22Rv1 (cell line): Measurements from ENCODE around the gene KCNV2.

ENCODE experiments used
- H3K27ac ChIP-seq: fragments of 450-650 bp; 2 replicates; pipeline ENCODE4 v1.5.1; 2017
- CTCF ChIP-seq: fragments of 450-650 bp; IDR thresholded peaks from 2 replicates; pipeline ENCODE4 v1.5.1; 2017; ENCODE audit warnings: mild to moderate bottlenecking
- ZFX ChIP-seq: fragments of 450-650 bp; IDR thresholded peaks from 2 replicates; pipeline ENCODE4 v1.6.1; 2017; ENCODE audit warnings: antibody characterized with exemption, borderline replicate concordance

KCNV2 gene

DNA sequence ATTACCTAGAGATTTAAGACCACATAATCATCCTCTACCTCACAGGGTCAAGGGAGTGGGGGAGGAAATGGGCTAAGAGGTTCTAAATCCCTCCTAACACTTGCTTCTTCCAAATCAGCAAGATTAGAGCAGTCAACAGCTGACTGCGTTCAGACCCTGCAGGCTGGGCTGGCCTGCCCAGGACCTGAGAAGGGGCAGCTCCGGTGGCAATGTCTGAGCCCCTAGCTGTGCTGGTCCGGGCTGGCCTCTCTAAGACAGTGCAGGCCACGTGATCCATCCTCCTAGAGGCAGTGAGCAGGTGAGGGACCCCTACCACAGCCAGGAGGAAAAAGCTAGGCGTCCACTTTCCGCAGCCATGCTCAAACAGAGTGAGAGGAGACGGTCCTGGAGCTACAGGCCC lies at the start of gene KCNV2:
Gene KCNV2, plus strand, starts transcription at position 126 of the 400 bp plus-strand sequence. Its CDS starts 230 bp downstream, at position 356.
- no peak for TF ChIP-seq ZFX
- TF ChIP-seq CTCF: no peak
- H3K27ac ChIP-seq: no peak within 1 kb of the TSS

- no peak overlapping the region for H3K27ac ChIP-seq
Measured at GRCh38 chr9:2673161-2673560, 44.1 kb upstream of the KCNV2 start.

GRCh38 chr9:2674141-2674824 lies 43.0 kb upstream of the KCNV2 start:
- TF ChIP-seq CTCF (no peak), ZFX (no peak)
- H3K27ac ChIP-seq: no peak overlapping the region

More at GRCh38 chr9:2673161-2673560, 44.1 kb upstream of the KCNV2 start:
- TF ChIP-seq ZFX (no peak), CTCF (no peak)

GRCh38 chr9:2675834-2676233 lies 41.5 kb upstream of the KCNV2 start:
- no peak overlapping the region for H3K27ac ChIP-seq
- TF ChIP-seq CTCF (no peak), ZFX (no peak)

- TF ChIP-seq CTCF: no peak
- TF ChIP-seq ZFX: no peak
- no peak overlapping the region for H3K27ac ChIP-seq
Measured at GRCh38 chr9:2676466-2676865, 40.8 kb upstream of the KCNV2 start.

DNA sequence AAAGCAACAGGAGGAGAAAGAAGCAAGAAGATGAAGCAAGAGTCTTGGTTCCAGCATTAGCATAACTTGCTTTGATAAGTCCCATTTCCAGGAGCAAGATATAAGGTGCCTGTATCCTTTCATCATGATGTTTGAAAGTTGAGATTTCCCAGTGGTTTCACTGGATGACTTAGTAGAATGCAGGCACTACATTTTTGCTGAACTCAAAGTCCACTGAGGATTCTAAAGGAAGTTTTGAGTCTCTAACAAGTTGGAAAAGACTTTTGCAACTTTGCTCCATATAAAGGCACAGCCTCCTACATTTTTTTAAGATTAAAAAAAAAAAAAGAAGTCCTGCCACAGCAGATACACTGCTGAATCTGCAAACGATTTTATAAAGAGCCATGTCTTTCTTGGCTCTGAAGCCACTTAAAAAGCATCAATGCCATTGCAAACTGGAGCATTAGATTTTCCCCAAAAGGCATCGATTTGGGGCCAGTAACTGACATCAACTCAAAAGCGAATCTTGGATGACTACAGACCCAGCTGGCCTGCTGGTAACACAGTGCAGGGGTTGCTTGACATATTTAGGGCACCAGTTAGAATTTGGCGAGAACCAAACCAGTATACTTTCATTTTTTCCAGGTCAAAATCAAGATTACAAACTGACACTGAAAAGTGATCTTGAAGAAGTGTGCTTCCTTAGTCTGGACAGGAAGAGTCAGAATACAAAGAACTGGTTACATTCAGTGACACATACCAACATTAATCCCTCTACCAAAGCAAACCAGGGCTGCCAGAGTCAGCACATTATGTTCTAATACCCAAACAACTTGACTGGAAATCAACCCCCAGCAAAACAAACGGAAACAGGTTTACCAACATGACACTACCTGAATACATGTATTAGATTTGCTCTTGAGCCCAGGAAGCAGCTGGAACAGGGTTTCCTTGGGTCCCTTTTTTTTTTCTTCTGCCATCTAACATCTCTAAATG lies 39.1 kb upstream of the KCNV2 start:
- no peak overlapping the region for H3K27ac ChIP-seq
- TF ChIP-seq ZFX: no peak
- no peak for TF ChIP-seq CTCF

GRCh38 chr9:2679011-2679410 lies 38.3 kb upstream of the KCNV2 start:
- H3K27ac ChIP-seq: no peak overlapping the region
- TF ChIP-seq ZFX: no peak
- no peak for TF ChIP-seq CTCF
